ENCODE data around the gene HMGCL.

The HMGCL gene

GRCh38 chr1:23801876-23802275 lies 23.4 kb downstream of the HMGCL start:
- Mint-ChIP-seq H3K27ac (no peak overlapping the region), H3K36me3 (ENCODE audit: low read depth) (peaks cover 17% of the 10 kb centered on the region), H3K4me1 (peaks cover 17% of the 10 kb centered on the region), H3K9me3 (no peaks in the 10 kb centered on the region), H3K4me3 (peak overlapping the region; percentile 94), H3K27me3 (ENCODE audit: low read depth, poor library complexity) (peaks cover 14% of the 10 kb centered on the region)
- no peak for TF ChIP-seq CTCF (IDR thresholded peaks at IDR 0.05)
- DNase-seq = no peak

GRCh38 chr1:23801338-23801748 lies 23.9 kb downstream of the HMGCL start:
- no peak overlapping the region for H3K27ac Mint-ChIP-seq
- TF ChIP-seq CTCF (IDR thresholded peaks at IDR 0.05) = no peak
- peaks cover 14% of the 10 kb centered on the region for H3K27me3 Mint-ChIP-seq (ENCODE audit: low read depth, poor library complexity)
- peaks cover 17% of the 10 kb centered on the region for H3K36me3 Mint-ChIP-seq (ENCODE audit: low read depth)
- peaks cover 17% of the 10 kb centered on the region for H3K4me1 Mint-ChIP-seq
- DNase-seq = no peak
- no peaks in the 10 kb centered on the region for H3K9me3 Mint-ChIP-seq
- peak overlapping the region; percentile 94 for H3K4me3 Mint-ChIP-seq

- TF ChIP-seq CTCF (IDR thresholded peaks at IDR 0.05) = no peak
- Mint-ChIP-seq H3K27ac (peak within 1 kb of the TSS; percentile 88), H3K4me3 (peak within 1 kb of the TSS; percentile 94), H3K4me1 (peaks cover 17% of the 10 kb centered on the region), H3K9me3 (no peaks in the 10 kb centered on the region), H3K36me3 (ENCODE audit: low read depth) (peaks cover 16% of the 10 kb centered on the region), H3K27me3 (ENCODE audit: low read depth, poor library complexity) (peaks cover 14% of the 10 kb centered on the region)
- DNase-seq = peak; percentile 93
Observed at GRCh38 chr1:23800400-23801337, 24.6 kb downstream of the HMGCL start, which contains the start of gene GALE. Gene GALE (minus strand): TSS chr1:23800754. CDS start chr1:23799007, 1,747 bp downstream.

- Mint-ChIP-seq H3K9me3 (no peaks in the 10 kb centered on the region), H3K36me3 (ENCODE audit: low read depth) (peaks cover 12% of the 10 kb centered on the region), H3K4me1 (peaks cover 17% of the 10 kb centered on the region), H3K4me3 (peak overlapping the region; percentile 94), H3K27me3 (ENCODE audit: low read depth, poor library complexity) (peaks cover 14% of the 10 kb centered on the region), H3K27ac (peak overlapping the region; percentile 88)
- TF ChIP-seq CTCF (IDR thresholded peaks at IDR 0.05) = no peak
- DNase-seq = peak; percentile 72
Observed at GRCh38 chr1:23799570-23800399, 25.4 kb downstream of the HMGCL start.

GRCh38 chr1:23799255-23799569 lies 26.0 kb downstream of the HMGCL start:
- Mint-ChIP-seq H3K9me3 (no peaks in the 10 kb centered on the region), H3K27me3 (ENCODE audit: low read depth, poor library complexity) (peaks cover 14% of the 10 kb centered on the region), H3K4me1 (peaks cover 17% of the 10 kb centered on the region), H3K4me3 (peak overlapping the region; percentile 94), H3K27ac (no peak overlapping the region), H3K36me3 (ENCODE audit: low read depth) (peaks cover 8% of the 10 kb centered on the region)
- DNase-seq = no peak
- TF ChIP-seq CTCF (IDR thresholded peaks at IDR 0.05) = no peak
